Stimulated activated CD8-positive, alpha-beta memory T cell treated with anti-CD3 and anti-CD28 coated beads, Interleukin-4, amount 100 ng/mL, for 4 hours (primary cell): Measurements from ENCODE around the gene TIE1.

Source experiments
- DNase-seq, 2 donors: peaks; one replicate each; pipeline ENCODE4 v3.0.0-alpha.2; 2020; ENCODE audit warnings: low read depth in 2 of 2, low spot score in 1 of 2

TIE1 gene

DNA sequence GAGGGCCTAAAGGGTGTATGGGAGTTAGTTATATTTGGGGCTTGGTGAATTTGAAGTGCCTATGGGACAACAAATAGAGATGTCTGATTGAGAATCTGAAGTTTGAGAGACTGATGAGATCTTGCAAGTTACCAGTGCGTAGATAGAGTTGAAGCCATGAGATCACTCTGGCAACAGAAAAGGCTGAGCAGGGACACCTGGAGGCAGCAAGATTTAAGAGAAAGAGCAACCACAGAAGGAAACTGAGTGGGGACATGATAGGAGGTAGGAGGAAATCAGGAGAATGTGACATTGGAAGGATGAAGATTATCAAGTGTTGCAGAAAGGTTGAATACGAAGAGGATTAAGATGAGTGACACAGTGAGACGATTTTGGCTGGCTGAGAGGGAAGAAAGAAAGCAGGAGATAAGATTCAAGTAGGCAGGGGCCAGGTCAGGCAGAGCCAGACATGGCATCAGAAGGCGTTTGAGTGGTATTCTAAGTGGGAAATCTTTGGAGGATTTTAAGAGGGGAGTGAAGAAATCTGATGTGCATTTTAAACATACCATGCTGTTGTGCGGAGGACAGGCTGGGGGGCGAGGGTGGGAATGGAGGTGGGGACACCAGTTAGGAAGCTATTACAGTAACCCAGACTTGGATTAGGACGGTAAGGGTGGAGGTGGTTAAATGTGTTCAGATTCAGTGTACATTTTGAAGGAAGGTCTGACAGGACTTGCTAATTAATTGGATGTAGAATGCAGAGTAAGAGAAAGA lies 33.8 kb downstream of the TIE1 start:
- no peak for DNase-seq

DNA sequence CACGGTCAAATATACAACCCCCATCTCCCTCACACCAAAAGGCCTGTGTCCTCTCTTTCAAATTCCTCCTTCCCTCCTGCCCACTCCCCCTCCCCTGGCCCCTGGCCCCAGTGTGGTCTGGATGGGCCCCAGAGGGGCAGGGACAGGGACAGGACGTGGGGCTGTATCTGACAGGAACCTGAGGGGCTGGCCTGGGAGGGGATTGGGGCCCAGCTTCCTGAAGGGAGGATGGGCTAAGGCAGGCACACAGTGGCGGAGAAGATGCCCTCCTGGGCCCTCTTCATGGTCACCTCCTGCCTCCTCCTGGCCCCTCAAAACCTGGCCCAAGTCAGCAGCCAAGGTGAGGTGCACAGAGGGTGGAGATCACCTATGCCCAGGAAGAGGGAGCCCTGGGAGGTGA lies 36.8 kb downstream of the TIE1 start, which contains the start of gene MPL:
Gene MPL, plus strand, starts transcription at position 231 of the 400 bp plus-strand sequence. Its CDS starts 31 bp downstream, at position 262.
- no peak for DNase-seq

DNA sequence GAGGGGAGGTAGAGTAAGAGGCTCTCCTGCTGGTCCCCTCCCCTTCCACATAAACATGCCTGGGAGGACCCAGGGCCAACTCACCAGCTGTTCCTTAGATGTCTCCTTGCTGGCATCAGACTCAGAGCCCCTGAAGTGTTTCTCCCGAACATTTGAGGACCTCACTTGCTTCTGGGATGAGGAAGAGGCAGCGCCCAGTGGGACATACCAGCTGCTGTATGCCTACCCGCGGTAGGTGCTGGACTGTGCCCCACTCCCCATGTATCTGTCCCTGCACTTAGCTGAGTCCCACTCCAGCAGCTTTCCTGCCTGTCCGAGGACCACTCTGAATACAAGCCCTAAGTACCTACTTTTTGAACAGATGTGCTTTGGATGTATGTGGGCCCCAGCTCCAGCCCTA lies 37.2 kb downstream of the TIE1 start:
- DNase-seq, result no peak

DNA sequence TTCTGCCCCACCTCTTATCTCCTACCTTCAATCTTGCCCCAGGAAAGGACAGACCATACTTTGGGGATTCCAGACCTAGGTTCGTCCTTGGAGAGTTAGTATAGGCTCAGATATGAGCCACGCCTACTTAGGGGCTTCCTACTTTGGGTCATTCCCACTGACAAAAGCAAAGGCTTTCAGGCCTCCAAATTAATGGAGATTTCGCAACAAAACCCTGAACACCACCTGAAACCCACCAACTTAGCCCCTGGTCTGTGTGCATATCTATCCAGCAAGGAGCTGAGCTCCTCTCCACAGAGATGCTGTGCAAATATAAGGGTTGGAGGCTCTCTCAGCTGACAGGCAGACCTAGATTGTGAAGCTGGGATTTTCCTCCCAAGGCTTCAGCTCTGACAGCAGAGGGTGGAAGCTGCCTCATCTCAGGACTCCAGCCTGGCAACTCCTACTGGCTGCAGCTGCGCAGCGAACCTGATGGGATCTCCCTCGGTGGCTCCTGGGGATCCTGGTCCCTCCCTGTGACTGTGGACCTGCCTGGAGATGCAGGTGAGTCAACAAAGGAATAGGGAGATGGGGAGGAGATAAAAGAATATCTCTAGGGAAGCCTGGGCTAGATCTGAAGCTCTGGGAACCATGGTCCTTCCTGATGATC lies 38.9 kb downstream of the TIE1 start:
- DNase-seq, result no peak

DNA sequence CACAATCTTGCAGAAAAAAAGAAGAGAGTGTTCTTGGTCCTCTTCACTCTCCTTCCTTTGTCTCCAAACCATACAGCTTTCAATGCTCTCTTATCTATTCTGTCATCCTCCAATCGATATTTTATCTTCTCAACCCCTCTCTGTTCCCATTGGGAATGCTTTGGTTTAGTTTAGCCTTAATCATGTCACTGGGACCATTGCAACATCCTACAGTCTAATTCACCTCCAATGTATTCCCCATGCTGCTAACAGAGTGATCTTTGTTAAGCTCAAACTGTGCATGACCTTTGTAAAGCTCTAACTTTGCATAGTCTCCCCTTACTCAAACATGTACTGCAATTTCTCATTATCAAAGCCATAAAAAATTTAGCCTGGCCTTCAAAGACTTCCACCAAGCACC lies 39.8 kb downstream of the TIE1 start:
- DNase-seq, result no peak

DNA sequence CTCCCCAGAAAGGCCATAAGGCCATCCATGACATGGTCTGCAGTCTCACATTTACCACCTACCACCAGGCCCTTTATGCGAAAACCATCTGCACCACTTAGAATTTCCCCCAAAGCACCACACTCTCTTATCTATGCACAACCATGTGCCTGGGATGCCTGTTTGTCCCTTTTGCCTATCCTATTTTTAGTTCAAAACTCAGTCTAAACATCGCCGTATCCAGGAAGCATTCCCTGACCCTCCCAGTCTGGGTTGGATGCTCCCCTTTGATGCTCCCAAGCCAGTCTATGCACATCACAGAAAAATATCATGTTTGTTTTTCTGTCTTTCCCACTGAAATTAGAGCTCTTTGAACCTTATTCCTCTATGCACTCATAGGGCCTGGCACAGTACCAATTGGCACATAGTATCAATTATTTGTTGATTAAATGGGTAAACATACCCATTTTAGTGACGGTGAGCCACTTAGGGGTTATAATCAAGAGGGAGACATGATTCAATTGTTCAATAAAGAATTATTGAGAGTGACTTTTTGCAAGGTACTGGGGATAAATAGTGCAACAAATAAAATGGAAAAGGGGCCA lies 43.6 kb downstream of the TIE1 start:
- DNase-seq, result no peak

GRCh38 chr1:43345120-43345519 lies 44.3 kb downstream of the TIE1 start:
- no peak for DNase-seq

DNA sequence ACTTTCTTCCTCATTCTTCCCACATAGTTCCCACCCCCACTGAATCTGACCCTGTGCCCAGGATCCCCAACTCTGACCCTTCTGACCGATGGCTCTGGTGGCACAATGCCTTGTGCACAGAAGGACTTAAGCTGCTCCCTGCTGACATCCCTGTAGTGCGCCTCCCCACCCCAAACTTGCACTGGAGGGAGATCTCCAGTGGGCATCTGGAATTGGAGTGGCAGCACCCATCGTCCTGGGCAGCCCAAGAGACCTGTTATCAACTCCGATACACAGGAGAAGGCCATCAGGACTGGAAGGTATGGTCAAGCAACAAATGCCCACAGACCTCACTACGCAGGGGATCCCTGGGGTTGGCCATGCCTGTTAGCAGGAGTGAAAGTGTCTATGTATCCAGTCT lies 45.9 kb downstream of the TIE1 start:
- no peak for DNase-seq

DNA sequence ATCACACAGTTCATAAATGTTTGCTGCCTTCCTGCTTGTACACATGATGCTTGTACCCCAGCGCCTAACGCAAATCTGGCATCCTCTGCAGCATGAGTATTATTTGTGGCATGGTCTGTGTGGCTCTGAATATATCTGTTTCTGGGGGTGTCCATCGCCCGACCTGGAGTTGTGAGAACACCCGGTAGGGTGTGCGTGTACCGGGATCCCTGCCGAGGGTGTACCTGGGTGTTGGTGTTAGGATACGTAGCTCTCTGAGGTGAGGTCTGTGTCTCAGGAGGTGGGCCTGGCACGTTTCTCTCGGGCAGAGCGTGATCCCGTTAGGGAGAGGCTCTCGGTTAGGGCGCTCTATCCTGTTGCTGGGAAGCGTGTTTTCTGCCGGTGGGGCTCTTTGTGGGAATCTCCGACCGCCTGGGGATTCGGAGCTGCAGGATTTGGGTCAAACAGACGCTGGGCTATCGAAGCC lies 47.6 kb downstream of the TIE1 start:
- DNase-seq, result no peak

GRCh38 chr1:43348809-43349593 lies 48.2 kb downstream of the TIE1 start:
- DNase-seq, result peak in 1 of 2 donors; percentile 16

GRCh38 chr1:43349594-43350306 lies 49.0 kb downstream of the TIE1 start:
- no peak for DNase-seq

DNA sequence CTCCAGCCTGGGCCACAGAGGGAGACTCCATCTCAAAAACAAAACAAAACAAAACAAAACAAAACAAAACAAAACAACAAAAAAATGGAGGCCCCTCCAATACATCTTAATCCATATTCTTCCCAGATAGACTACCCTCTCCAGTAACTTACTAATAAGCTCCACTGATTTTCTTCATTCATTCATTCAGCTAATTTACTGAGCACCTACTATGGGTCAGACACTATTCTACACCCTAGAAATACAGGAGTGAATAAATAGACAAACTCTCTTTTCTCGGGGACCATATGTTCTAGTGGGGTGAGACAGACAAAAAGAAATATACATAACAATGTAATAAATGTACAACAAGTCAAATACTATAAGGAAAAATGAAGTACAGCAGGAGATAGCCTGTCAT lies 50.2 kb downstream of the TIE1 start:
- DNase-seq, result no peak

DNA sequence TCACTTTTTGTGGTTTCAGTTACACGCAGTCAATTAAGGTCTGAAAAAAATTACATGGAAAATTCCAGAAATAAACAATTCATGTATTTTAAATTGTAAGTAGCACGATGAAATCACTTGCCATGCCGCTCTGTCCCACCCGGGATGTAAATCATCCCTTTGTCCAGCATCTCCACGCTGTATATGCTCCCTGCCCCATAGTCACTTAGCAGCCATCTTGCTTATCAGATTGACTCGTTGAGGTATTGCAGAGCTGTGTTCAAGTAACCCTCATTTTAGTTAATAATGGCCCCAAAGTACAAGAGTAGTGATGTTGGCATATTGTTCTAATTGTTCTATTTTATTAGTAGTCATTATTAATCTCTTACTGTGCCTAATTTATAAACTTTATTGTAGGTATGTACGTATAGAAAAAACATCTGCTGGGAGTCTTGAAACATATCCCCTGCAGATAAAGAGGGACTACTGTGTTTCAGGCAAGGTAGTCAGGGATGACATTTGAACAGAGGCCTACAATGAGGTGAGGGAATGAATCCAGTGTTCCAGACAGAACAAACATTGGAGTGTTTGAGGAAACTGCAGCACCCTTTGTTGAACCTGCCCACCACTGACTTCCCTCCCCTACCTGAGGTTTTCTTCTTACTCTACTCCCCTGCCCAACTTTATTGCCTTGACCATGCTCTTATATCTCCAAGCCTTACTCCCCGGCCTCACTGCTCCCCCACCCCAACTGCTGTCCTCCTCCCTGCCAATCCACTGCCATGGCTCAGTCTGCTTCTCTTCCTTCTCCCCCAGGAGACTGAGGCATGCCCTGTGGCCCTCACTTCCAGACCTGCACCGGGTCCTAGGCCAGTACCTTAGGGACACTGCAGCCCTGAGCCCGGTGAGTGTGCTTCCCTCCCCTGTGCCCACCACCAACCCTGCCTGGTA lies 50.9 kb downstream of the TIE1 start:
- DNase-seq, result no peak

- no peak for DNase-seq
Observed at GRCh38 chr1:43352351-43352705, 51.5 kb downstream of the TIE1 start.

GRCh38 chr1:43352881-43353280 lies 52.1 kb downstream of the TIE1 start:
- DNase-seq, result no peak

DNA sequence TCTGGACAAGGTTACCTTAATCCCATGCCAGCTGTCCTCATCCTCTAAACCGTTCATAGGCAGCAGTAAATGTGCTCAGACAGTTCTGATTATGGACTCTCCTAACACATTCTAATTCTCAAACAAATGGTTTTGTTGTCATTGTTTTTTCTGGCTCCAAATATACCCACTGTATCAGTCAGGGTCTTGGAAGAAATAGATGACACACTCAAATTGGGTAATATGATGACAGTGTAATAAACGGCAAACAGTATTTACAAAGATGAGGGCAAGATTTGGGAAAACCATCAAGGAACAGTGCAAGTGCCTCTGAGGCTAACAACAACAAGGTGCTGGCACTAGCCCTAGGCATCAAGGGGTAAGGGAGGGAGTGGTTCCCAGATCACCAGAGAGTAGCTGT lies 53.7 kb downstream of the TIE1 start:
- no peak for DNase-seq

GRCh38 chr1:43354936-43355335 lies 54.2 kb downstream of the TIE1 start:
- DNase-seq, result no peak

DNA sequence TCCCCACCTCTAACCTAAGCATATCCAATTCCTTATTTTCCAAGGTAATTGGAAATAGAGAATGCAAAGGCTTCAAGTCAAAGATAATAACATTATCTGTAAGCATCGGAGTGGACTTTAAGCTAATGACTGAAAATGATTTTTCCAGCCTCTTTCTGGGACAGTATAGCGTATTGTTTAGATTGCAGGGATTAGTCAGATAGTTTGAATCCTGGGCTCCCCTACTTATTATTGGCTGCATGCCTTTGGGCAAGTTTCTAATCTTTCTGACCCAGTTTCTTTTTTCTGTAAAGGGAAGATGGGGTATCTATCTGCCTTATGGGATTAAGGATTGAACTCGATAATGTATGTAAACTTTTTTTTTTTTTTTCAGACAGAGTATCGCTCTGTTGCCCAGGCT lies 56.5 kb downstream of the TIE1 start:
- no peak for DNase-seq

DNA sequence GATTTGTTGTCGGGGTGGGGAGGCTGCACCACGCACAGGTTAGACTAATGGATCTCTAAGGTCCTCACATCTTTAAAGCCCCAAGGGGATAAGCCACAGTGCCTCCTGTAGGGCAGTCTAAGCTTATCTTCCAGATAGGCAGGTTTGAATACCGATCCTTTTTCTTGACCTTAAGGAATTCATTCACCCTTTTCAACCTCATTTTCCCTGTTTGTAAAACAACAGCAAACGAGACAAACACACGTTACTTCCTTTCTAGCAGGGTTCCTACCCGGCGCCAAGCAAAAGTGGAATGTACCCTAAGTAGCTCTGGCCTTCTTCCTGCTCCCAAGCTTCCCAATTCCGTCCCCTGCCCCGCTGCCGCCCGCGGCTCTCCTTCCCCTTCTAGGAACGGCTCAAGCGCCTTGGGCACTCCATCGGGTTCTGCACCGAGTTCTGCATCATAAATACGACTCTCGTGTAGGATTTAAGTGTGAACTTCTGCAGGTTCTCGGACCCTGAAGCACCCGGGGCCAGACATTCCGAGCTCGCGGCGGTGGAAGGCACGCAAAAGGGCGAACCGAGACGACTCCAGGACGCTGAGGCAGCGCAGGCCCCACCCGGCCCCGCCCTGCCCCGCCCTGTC lies 57.5 kb downstream of the TIE1 start:
- DNase-seq, result no peak
